SK-N-SH (cell line): ENCODE data around the gene GZMA. TPM values are rescaled to one million over a fixed set of nuclear protein-coding genes. Genes with fewer than 3 reads are reported as not detected.

Experiments used
- CTCF ChIA-PET: fragments of 300-600, 350-600 bp; formaldehyde crosslinking; extraction: SDS; loops from one replicate; lab custom pipeline; 2021; lab: Yijun Ruan, JAX
- POLR2A ChIA-PET: fragments of 350-600 bp; sonication (Branson Sonifier 250); formaldehyde crosslinking; extraction: SDS; loops from one replicate; lab custom pipeline; 2020; ENCODE audit warnings: antibody characterized with exemption, inconsistent platforms; lab: Yijun Ruan, JAX
- DNase-seq: peaks from one replicate; pipeline ENCODE4 v3.0.0; 2012
- H2AFZ ChIP-seq: fragments of 200-600 bp; sonication (generic); 2 replicates; pipeline ENCODE4 v1.8.1; 2016; ENCODE audit warnings: antibody characterized with exemption, mild to moderate bottlenecking, low read depth
- H3F3A ChIP-seq: fragments of 200-600 bp; sonication (generic); replicated peaks from 2 replicates; pipeline ENCODE3; 2016; ENCODE audit warnings: antibody characterized with exemption, mild to moderate bottlenecking; ENCODE audit not compliant: insufficient read depth
- H3K27ac ChIP-seq, 2 experiments: fragments of 200-500 bp in 1 of 2; fragments of 200-600 bp in 1 of 2; sonication (Bioruptor generic) in 1 of 2; sonication (generic), shearing (Covaris generic) in 1 of 2; 2 replicates each; pipeline versions ENCODE4 v1.5.1 to v1.6.1; 2014 to 2016; ENCODE audit warnings: low read depth in 2 of 2, inconsistent platforms in 1 of 2, low read length in 1 of 2, mild to moderate bottlenecking in 1 of 2, mixed read lengths in 1 of 2
- H3K27me3 ChIP-seq: fragments of 200-600 bp; sonication (generic), shearing (Covaris generic); 2 replicates; pipeline ENCODE4 v1.6.1; 2016; ENCODE audit warnings: mixed run types; ENCODE audit not compliant: insufficient read depth
- H3K36me3 ChIP-seq, 2 experiments: fragments of 200-500 bp in 1 of 2; fragments of 200-600 bp in 1 of 2; sonication (Bioruptor generic) in 1 of 2; sonication (generic) in 1 of 2; replicated peaks in 1 of 2; 2 replicates each; pipeline versions ENCODE3 to v1.5.1; 2014 to 2016; ENCODE audit warnings: low read length in 1 of 2, mild to moderate bottlenecking in 1 of 2; ENCODE audit not compliant: insufficient read depth in 2 of 2, control insufficient read depth in 1 of 2
- H3K4me1 ChIP-seq, 2 experiments: fragments of 200-500 bp in 1 of 2; fragments of 200-600 bp in 1 of 2; sonication (Bioruptor generic) in 1 of 2; sonication (generic), shearing (Covaris generic) in 1 of 2; 2 replicates each; pipeline versions ENCODE4 v1.5.1 to v1.6.1; 2014 to 2016; ENCODE audit warnings: low read depth in 1 of 2, low read length in 1 of 2, mixed run types in 1 of 2; ENCODE audit not compliant: insufficient read depth in 2 of 2, control insufficient read depth in 1 of 2
- H3K4me2 ChIP-seq: fragments of 200-600 bp; sonication (generic), shearing (Covaris generic); 2 replicates; pipeline ENCODE4 v1.6.1; 2017; ENCODE audit warnings: mixed run types
- H3K4me3 ChIP-seq, 2 experiments: fragments of 200-500 bp in 1 of 2; fragments of 200-600 bp in 1 of 2; sonication (Bioruptor generic) in 1 of 2; sonication (generic), shearing (Covaris generic) in 1 of 2; 2 replicates each; pipeline versions ENCODE4 v1.5.1 to v1.8.1; 2014 to 2016; ENCODE audit warnings: low read depth in 2 of 2, inconsistent platforms in 1 of 2, low read length in 1 of 2, mild to moderate bottlenecking in 1 of 2, mixed read lengths in 1 of 2, moderate library complexity in 1 of 2
- H3K79me2 ChIP-seq: fragments of 200-600 bp; sonication (generic); 2 replicates; pipeline ENCODE4 v1.8.1; 2017; ENCODE audit warnings: mild to moderate bottlenecking; ENCODE audit not compliant: insufficient read depth
- H3K9ac ChIP-seq: fragments of 200-600 bp; sonication (generic); 2 replicates; pipeline ENCODE4 v1.6.1; 2017; ENCODE audit warnings: mixed run types
- H3K9me2 ChIP-seq: fragments of 200-600 bp; sonication (generic); 2 replicates; pipeline ENCODE4 v1.6.1; 2017; ENCODE audit warnings: mixed run types
- H3K9me3 ChIP-seq: fragments of 200-600 bp; sonication (generic); 2 replicates; pipeline ENCODE4 v1.6.1; 2017; ENCODE audit warnings: mixed run types, mild to moderate bottlenecking, moderate library complexity
- H4K20me1 ChIP-seq: fragments of 200-600 bp; sonication (generic); 2 replicates; pipeline ENCODE4 v1.6.1; 2017; ENCODE audit warnings: mild to moderate bottlenecking, mixed run types; ENCODE audit not compliant: insufficient read depth
- ELF1 ChIP-seq: IDR thresholded peaks from 2 replicates; pipeline ENCODE4 v1.4.0; 2012
- EZH2phosphoT487 ChIP-seq: fragments of 200-600 bp; sonication (generic); IDR thresholded peaks from 2 replicates; pipeline ENCODE4 v1.6.1; 2017; ENCODE audit warnings: low read depth, mixed run types, mild to moderate bottlenecking, antibody characterized with exemption, moderate library complexity, borderline replicate concordance
- FOSL2 ChIP-seq: IDR thresholded peaks from 2 replicates; pipeline ENCODE4 v1.4.0; 2012; ENCODE audit warnings: low read depth, mild to moderate bottlenecking, moderate library complexity, borderline replicate concordance
- FOXJ3 ChIP-seq: sonication (generic); formaldehyde crosslinking; IDR thresholded peaks from 2 replicates; pipeline ENCODE4 v1.5.1; 2020; ENCODE audit warnings: mild to moderate bottlenecking, missing genetic modification reagents
- FOXM1 ChIP-seq: IDR thresholded peaks from 2 replicates; pipeline ENCODE4 v1.4.0; 2012; ENCODE audit warnings: low read depth, mild to moderate bottlenecking
- GATA2 ChIP-seq: sonication (generic); formaldehyde crosslinking; IDR thresholded peaks from 2 replicates; pipeline ENCODE4 v1.5.0; 2020; ENCODE audit warnings: mild to moderate bottlenecking, missing genetic modification reagents
- IRF3 ChIP-seq: fragments of 150-350 bp; IDR thresholded peaks from 2 replicates; pipeline ENCODE4 v1.6.1; 2016; ENCODE audit warnings: mild to moderate bottlenecking, low read depth, low read length
- NFIC ChIP-seq: IDR thresholded peaks from 2 replicates; pipeline ENCODE4 v1.4.0; 2012; ENCODE audit warnings: borderline replicate concordance
- RAD21 ChIP-seq: IDR thresholded peaks from 2 replicates; pipeline ENCODE4 v1.6.1; 2012; ENCODE audit warnings: mild to moderate bottlenecking, low read length
- RFX5 ChIP-seq: IDR thresholded peaks from 2 replicates; pipeline ENCODE4 v1.6.1; 2012; ENCODE audit warnings: mild to moderate bottlenecking, improper control_type of control experiment, low read length
- RXRA ChIP-seq: IDR thresholded peaks from 2 replicates; pipeline ENCODE4 v1.4.0; 2012; ENCODE audit warnings: low read depth, mild to moderate bottlenecking, borderline replicate concordance
- SIN3A ChIP-seq: IDR thresholded peaks from 2 replicates; pipeline ENCODE4 v1.6.1; 2012; ENCODE audit warnings: low read depth, mild to moderate bottlenecking, low read length, moderate library complexity, borderline replicate concordance
- TAF1 ChIP-seq: IDR thresholded peaks from 2 replicates; pipeline ENCODE4 v1.6.1; 2012; ENCODE audit warnings: low read depth, mild to moderate bottlenecking, low read length, moderate library complexity, borderline replicate concordance
- TCF12 ChIP-seq: IDR thresholded peaks from 2 replicates; pipeline ENCODE4 v1.4.0; 2012
- TEAD4 ChIP-seq: IDR thresholded peaks from 2 replicates; pipeline ENCODE4 v1.4.0; 2012; ENCODE audit warnings: mild to moderate bottlenecking, borderline replicate concordance; ENCODE audit not compliant: insufficient read depth
- YY1 ChIP-seq: IDR thresholded peaks from 2 replicates; pipeline ENCODE4 v1.4.0; 2012; ENCODE audit warnings: low read depth, mild to moderate bottlenecking
- WGBS: methylation state at CpG from one replicate; pipeline ENCODE4 v1.1.6; 2017; ENCODE audit warnings: low lambda C conversion rate; 5-methylcytosine and 5-hydroxymethylcytosine counted together
- polyA plus RNA-seq, 3 experiments: library from polyadenylated mRNA; depleted of rRNA; stranded (reverse); fragments of >200 nt; gene quantifications; 2 replicates each; pipeline ENCODE4 v1.2.3, GENCODE V29; 2012
- TF ChIP-seq, protein P1 (sequence below): IDR thresholded peaks from 2 replicates; pipeline ENCODE4 v1.6.1; 2012; ENCODE audit warnings: mild to moderate bottlenecking, low read depth, low read length, moderate library complexity
- TF ChIP-seq, protein P2 (sequence below): IDR thresholded peaks from 2 replicates; pipeline ENCODE4 v1.4.0; 2012; ENCODE audit warnings: low read depth, borderline replicate concordance
- TF ChIP-seq, protein P3 (sequence below): IDR thresholded peaks from 2 replicates; pipeline ENCODE4 v1.4.0; 2012; ENCODE audit warnings: low read depth, borderline replicate concordance
- TF ChIP-seq, protein P4 (sequence below): IDR thresholded peaks from 2 replicates; pipeline ENCODE4 v1.4.0; 2012; ENCODE audit warnings: low read depth

GZMA gene
- polyA plus RNA-seq, 1 of the 3 experiments (the other 2 are of a cell fraction): 0.07 TPM

- H3K9ac ChIP-seq: no peak overlapping the region
- H3K27me3 ChIP-seq: no peaks in the 10 kb centered on the region
- no peak for DNase-seq
- ChIA-PET CTCF (no interaction called here), POLR2A (no interaction called here)
- H3K4me1 ChIP-seq: no peaks in the 10 kb centered on the region
- WGBS: 19% methylated on average over 2 of the region's 2 CpGs
- no peaks in the 10 kb centered on the region for H3K9me2 ChIP-seq
- H3K27ac ChIP-seq: no peak overlapping the region
- H4K20me1 ChIP-seq: no peaks in the 10 kb centered on the region
- no peak overlapping the region for H3K4me3 ChIP-seq
- TF ChIP-seq TEAD4: no peak
- no peak for TF ChIP-seq FOXJ3 (CRISPR knock-in tag)
- TF ChIP-seq ELF1: no peak
- no peak for TF ChIP-seq GATA2 (CRISPR knock-in tag)
- TF ChIP-seq, protein P1, sequence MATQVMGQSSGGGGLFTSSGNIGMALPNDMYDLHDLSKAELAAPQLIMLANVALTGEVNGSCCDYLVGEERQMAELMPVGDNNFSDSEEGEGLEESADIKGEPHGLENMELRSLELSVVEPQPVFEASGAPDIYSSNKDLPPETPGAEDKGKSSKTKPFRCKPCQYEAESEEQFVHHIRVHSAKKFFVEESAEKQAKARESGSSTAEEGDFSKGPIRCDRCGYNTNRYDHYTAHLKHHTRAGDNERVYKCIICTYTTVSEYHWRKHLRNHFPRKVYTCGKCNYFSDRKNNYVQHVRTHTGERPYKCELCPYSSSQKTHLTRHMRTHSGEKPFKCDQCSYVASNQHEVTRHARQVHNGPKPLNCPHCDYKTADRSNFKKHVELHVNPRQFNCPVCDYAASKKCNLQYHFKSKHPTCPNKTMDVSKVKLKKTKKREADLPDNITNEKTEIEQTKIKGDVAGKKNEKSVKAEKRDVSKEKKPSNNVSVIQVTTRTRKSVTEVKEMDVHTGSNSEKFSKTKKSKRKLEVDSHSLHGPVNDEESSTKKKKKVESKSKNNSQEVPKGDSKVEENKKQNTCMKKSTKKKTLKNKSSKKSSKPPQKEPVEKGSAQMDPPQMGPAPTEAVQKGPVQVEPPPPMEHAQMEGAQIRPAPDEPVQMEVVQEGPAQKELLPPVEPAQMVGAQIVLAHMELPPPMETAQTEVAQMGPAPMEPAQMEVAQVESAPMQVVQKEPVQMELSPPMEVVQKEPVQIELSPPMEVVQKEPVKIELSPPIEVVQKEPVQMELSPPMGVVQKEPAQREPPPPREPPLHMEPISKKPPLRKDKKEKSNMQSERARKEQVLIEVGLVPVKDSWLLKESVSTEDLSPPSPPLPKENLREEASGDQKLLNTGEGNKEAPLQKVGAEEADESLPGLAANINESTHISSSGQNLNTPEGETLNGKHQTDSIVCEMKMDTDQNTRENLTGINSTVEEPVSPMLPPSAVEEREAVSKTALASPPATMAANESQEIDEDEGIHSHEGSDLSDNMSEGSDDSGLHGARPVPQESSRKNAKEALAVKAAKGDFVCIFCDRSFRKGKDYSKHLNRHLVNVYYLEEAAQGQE: no peak
- no peak for TF ChIP-seq RAD21
- TF ChIP-seq, protein P2, sequence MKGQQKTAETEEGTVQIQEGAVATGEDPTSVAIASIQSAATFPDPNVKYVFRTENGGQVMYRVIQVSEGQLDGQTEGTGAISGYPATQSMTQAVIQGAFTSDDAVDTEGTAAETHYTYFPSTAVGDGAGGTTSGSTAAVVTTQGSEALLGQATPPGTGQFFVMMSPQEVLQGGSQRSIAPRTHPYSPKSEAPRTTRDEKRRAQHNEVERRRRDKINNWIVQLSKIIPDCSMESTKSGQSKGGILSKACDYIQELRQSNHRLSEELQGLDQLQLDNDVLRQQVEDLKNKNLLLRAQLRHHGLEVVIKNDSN: no peak
- TF ChIP-seq RXRA: no peak
- TF ChIP-seq YY1: no peak
- TF ChIP-seq FOSL2: no peak
- no peak for TF ChIP-seq NFIC
- TF ChIP-seq, protein P3, sequence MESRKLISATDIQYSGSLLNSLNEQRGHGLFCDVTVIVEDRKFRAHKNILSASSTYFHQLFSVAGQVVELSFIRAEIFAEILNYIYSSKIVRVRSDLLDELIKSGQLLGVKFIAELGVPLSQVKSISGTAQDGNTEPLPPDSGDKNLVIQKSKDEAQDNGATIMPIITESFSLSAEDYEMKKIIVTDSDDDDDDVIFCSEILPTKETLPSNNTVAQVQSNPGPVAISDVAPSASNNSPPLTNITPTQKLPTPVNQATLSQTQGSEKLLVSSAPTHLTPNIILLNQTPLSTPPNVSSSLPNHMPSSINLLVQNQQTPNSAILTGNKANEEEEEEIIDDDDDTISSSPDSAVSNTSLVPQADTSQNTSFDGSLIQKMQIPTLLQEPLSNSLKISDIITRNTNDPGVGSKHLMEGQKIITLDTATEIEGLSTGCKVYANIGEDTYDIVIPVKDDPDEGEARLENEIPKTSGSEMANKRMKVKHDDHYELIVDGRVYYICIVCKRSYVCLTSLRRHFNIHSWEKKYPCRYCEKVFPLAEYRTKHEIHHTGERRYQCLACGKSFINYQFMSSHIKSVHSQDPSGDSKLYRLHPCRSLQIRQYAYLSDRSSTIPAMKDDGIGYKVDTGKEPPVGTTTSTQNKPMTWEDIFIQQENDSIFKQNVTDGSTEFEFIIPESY: no peak
- TF ChIP-seq IRF3: no peak
- TF ChIP-seq, protein P4, sequence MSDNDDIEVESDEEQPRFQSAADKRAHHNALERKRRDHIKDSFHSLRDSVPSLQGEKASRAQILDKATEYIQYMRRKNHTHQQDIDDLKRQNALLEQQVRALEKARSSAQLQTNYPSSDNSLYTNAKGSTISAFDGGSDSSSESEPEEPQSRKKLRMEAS: no peak
- no peak for TF ChIP-seq SIN3A
- no peak for TF ChIP-seq TAF1
- TF ChIP-seq EZH2phosphoT487: no peak
- no peak for TF ChIP-seq RFX5
- TF ChIP-seq TCF12: no peak
- no peak for TF ChIP-seq FOXM1
- no peaks in the 10 kb centered on the region for H3F3A ChIP-seq
- H2AFZ ChIP-seq: no peak overlapping the region
- H3K79me2 ChIP-seq: no peaks in the 10 kb centered on the region
- H3K4me2 ChIP-seq: no peak overlapping the region
- H3K9me3 ChIP-seq: no peaks in the 10 kb centered on the region
- no peaks in the 10 kb centered on the region for H3K36me3 ChIP-seq
Measured at GRCh38 chr5:55055183-55055582, 47.3 kb upstream of the GZMA start.
